Bronchial epithelial cell (primary cell): ENCODE measurements around the gene CLSTN1. TPM values are rescaled to one million over a fixed set of nuclear protein-coding genes. Genes with fewer than 3 reads are reported as not detected.

Source experiments
- DNase-seq: peaks from one replicate; pipeline ENCODE4 v3.0.0-alpha.2; 2010; ENCODE audit warnings: low read depth
- FAIRE-seq: peaks from 2 replicates; lab custom pipeline; 2011; peaks lifted over from hg19 to GRCh38; lab: Jason Lieb, UNC
- H3K27me3 ChIP-seq: 2 replicates; pipeline ENCODE4 v1.5.1; 2011; ENCODE audit warnings: low read length; ENCODE audit not compliant: control insufficient read depth, insufficient read depth
- H3K36me3 ChIP-seq: 2 replicates; pipeline ENCODE4 v1.5.1; 2011; ENCODE audit warnings: low read length; ENCODE audit not compliant: control insufficient read depth, insufficient read depth
- H3K4me3 ChIP-seq: 2 replicates; pipeline ENCODE4 v1.5.1; 2011; ENCODE audit warnings: mild to moderate bottlenecking, low read depth, low read length, control low read depth
- CTCF ChIP-seq: IDR thresholded peaks from 2 replicates; pipeline ENCODE4 v1.5.1; 2011; ENCODE audit warnings: mild to moderate bottlenecking, moderate library complexity, low read length, control low read depth, inconsistent platforms; ENCODE audit not compliant: insufficient read depth, severe bottlenecking
- total RNA-seq: library from RNA; depleted of rRNA; stranded (reverse); fragments of >200 nt; gene quantifications from 2 replicates; pipeline ENCODE4 v1.2.1, GENCODE V29; 2014

Gene CLSTN1
- total RNA-seq, 1 donor from 2014 or later: 142 TPM

GRCh38 chr1:9845914-9846313 is 22.1 kb upstream of the CLSTN1 start:
- Histone ChIP-seq H3K27me3 (no peaks in the 10 kb centered on the region), H3K36me3 (peaks cover 9% of the 10 kb centered on the region), H3K4me3 (no peak overlapping the region)
- FAIRE-seq (no peak), DNase-seq (no peak)
- no peak for TF ChIP-seq CTCF

GRCh38 chr1:9844756-9845155 is 21.0 kb upstream of the CLSTN1 start:
- no peak for DNase-seq
- Histone ChIP-seq H3K4me3 (no peak overlapping the region), H3K36me3 (peaks cover 6% of the 10 kb centered on the region), H3K27me3 (no peaks in the 10 kb centered on the region)
- no peak for FAIRE-seq
- TF ChIP-seq CTCF: no peak

- H3K4me3 ChIP-seq: no peak overlapping the region
- H3K36me3 ChIP-seq: peaks cover 2% of the 10 kb centered on the region
- no peak for FAIRE-seq
- no peaks in the 10 kb centered on the region for H3K27me3 ChIP-seq
- DNase-seq: no peak
- TF ChIP-seq CTCF: no peak
Measured at GRCh38 chr1:9844106-9844505, 20.3 kb upstream of the CLSTN1 start.

- no peak for FAIRE-seq
- Histone ChIP-seq H3K4me3 (no peak overlapping the region), H3K27me3 (no peaks in the 10 kb centered on the region), H3K36me3 (peaks cover 1% of the 10 kb centered on the region)
- peak; percentile 70 for DNase-seq
- no peak for TF ChIP-seq CTCF
Measured at GRCh38 chr1:9843576-9843945, 19.8 kb upstream of the CLSTN1 start.

- no peak for TF ChIP-seq CTCF
- DNase-seq (no peak), FAIRE-seq (no peak)
- Histone ChIP-seq H3K4me3 (no peak overlapping the region), H3K27me3 (no peaks in the 10 kb centered on the region), H3K36me3 (no peaks in the 10 kb centered on the region)
Measured at GRCh38 chr1:9842781-9843575, 19.2 kb upstream of the CLSTN1 start.
